ENCODE data around the gene SLC23A2.

GRCh38 chr20:4870906-4871305 is 130.4 kb downstream of the SLC23A2 start:
- TF ChIP-seq, protein P1, sequence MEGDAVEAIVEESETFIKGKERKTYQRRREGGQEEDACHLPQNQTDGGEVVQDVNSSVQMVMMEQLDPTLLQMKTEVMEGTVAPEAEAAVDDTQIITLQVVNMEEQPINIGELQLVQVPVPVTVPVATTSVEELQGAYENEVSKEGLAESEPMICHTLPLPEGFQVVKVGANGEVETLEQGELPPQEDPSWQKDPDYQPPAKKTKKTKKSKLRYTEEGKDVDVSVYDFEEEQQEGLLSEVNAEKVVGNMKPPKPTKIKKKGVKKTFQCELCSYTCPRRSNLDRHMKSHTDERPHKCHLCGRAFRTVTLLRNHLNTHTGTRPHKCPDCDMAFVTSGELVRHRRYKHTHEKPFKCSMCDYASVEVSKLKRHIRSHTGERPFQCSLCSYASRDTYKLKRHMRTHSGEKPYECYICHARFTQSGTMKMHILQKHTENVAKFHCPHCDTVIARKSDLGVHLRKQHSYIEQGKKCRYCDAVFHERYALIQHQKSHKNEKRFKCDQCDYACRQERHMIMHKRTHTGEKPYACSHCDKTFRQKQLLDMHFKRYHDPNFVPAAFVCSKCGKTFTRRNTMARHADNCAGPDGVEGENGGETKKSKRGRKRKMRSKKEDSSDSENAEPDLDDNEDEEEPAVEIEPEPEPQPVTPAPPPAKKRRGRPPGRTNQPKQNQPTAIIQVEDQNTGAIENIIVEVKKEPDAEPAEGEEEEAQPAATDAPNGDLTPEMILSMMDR (IDR thresholded peaks at IDR 0.05), result no peak
- no peak for TF ChIP-seq POLR2A (IDR thresholded peaks at IDR 0.05)
